Middle frontal gyrus (tissue), 1 donor: ENCODE results near the gene UBE2G2.
"Not testable (repeated sequence)": the region's sequence is repeated elsewhere in the genome, so short reads cannot be mapped to it uniquely, and the experiment has no call there.

Experiments used
- DNase-seq: peaks from one replicate; pipeline ENCODE4 v3.0.0-alpha.2; 2015; ENCODE audit warnings: low spot score; ENCODE audit errors: extremely low spot score

The UBE2G2 gene

DNA sequence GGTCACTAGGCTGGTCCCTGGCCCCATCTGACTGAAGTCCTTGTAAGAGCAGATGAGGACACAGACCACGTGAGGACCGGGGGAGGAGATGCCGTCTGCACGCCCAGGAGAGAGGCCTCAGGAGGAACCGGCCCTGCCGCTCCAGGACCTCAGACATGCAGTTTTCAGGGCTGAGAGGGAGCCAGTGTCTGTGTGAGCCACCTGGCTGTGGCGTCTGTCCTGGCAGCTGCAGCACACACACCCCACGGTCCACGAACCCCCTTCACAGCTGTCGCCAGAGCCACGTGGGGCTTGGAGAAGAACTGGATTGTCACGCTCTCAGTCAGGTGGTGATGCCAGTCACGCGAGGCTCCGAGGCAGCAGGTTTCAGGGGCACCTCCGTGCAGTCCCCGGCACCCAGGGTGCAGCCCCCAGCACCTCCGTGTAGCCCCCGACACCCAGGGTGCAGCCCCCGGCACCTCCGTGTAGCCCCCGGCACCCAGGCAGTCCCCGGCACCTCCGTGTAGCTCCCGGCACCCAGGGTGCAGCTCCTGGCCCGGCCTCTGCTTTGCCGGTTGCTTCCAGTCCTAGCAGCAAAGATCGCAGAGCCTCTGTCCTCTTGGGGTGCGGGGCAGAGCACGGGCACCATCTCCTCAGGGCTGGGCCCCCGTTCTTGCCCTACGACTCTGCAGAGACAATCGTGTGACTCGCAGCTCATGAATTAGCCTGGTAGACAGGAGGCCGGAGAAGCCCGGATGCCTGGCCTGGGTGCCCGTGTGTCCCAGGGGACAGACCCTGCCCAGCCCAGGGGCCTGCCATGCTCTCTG, 35.2 kb upstream of the UBE2G2 start:
- DNase-seq = no peak

GRCh38 chr21:44836349-44836665, 34.7 kb upstream of the UBE2G2 start:
- DNase-seq = no peak

GRCh38 chr21:44835647-44835973, 34.0 kb upstream of the UBE2G2 start:
- DNase-seq = no peak

DNA sequence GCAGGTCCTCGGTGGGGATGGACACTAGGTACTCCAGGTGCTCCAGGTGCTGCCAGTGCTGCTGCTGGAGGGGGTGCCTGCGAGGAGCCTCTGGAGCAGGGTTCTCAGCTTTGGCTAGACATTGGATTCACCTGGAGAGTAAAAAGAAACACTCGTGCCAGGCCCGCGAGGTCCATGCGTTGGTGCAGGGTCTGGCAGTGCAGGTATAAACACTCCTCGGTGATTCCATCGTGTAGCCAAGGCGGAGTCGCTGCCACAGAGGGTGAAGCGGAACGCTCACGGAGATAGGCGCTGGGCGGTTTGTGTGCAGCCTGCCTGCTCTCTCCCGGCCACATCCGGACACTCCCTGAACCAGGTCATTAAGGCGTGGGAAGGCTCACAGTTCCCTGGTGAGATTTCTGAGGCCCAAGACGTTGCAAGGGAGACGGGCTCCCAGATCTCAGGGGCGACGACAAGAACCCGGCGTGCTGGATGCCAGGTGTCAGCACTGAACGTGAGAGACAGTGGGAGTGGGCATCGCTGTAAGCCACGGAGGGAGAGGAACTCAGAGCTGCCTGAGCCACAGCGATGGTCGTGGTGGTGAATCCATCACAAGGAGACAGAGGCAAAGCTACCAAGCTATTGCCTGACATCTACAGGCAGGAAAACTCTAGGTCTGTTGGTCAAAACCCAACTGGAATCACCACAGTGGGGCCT, 33.5 kb upstream of the UBE2G2 start:
- DNase-seq = no peak

DNA sequence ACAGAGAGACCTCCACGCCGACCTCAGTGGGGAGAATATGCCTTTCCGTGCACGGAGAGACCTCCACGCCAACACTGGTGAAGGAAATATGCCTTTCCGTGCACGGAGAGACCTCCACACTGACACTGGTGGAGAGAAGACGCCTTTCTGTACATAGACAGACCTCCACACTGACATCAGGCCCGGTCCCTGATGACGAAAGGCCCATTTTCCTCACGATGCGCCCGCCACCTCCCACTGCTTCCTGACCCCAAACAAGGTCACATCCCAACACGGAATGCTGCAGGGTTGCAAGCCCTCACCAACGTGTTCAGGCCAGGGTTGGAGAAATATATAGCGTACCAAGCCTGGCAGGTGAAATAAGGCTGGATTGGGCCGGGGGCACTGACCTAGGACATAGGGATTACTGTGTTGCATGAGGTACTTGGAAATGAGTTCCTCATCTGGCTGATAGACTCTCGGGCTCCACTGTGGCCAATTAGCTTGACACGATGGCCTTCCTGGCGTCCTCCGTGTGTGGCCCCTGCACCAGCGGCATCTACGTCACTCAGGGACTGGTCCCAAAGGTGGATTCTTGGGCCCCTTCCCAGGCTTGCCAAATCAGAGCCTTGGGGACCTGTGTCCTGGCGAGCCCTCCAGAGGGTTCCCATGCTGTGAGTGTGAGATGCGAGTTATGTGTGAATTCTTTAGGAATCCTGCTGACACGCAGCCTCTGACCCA, 32.8 kb upstream of the UBE2G2 start:
- DNase-seq = no peak

DNA sequence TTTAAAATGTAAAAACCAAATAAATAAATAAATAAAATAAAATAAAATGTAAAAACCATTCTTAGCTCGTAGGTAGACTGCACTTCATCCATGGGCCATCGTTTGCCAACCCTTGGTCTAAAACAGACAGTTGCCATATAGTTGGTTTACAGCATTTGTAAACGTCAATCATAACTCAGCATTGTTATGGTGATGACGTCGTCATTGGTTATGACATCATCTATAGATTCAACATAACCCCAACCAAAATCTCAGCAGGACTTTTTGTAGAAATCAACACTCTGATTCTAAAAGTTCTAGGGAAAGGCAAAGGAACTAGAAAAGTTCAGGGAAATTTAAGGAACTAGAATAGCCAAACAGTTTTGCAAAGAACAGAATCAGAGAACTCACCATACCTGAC, 32.0 kb upstream of the UBE2G2 start:
- no peak for DNase-seq

DNA sequence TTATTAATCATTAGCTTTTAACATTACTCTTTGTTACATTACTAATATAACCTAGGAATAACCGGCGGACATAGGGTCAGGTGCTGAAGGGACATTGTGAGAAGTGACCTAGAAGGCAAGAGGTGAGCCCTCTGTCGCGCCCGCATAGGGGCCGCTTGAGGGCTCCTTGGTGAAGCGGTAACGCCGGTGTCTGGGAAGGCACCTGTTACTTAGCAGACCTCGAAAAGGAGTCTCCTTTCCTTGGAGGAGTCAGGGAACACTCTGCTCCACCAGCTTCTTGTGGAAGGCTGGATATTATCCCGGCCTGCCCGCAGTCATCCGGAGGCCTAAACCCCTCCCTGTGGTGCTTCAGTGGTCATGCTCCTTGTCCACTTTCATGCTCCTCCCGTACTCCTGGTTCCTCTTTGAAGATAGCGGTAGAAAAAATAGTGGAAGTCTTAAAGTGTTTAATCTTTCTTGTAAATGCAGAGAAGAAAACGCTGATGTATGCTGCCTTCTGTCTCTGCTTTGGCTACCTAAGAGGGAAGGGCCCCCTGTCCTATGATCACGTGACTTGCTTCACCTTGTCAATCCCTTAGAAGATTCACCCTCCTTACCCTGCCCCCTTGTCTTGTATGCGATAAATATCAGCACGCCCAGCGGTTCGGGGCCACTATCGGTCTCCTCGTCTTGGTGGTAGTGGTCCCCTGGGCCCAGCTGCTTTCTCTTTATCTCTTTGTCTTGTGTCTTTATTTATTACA, 31.1 kb upstream of the UBE2G2 start:
- DNase-seq = not testable (repeated sequence)

DNA sequence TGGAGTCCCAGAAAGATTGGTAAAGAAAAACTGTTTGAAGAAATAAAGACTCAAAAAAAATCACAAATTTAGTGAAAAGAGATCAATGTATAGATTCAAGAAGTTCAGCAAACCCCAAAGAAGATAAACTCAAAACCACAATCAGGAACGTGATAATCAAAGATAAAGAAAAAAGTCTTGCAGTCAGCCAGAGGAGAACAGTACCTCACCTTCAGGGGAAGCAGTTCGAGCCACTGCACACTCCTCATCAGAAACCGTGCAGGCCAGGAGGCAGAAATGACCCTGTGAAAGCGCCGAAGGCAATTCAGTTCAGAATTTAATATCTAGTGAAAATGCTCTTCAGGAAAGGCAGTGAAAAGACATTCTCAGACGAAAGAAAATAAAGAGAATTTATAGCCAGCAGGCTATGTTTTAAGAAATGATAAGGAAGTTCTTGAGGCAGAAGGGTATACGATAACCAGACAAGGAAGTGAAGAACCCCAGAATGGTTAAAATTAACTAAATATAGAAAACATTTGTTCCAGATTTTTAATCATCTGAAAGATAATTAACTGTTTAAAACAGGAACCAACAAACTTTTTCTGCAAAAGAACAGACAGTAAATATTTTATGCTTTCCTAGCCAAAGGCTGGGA, 29.7 kb upstream of the UBE2G2 start:
- no peak for DNase-seq

DNA sequence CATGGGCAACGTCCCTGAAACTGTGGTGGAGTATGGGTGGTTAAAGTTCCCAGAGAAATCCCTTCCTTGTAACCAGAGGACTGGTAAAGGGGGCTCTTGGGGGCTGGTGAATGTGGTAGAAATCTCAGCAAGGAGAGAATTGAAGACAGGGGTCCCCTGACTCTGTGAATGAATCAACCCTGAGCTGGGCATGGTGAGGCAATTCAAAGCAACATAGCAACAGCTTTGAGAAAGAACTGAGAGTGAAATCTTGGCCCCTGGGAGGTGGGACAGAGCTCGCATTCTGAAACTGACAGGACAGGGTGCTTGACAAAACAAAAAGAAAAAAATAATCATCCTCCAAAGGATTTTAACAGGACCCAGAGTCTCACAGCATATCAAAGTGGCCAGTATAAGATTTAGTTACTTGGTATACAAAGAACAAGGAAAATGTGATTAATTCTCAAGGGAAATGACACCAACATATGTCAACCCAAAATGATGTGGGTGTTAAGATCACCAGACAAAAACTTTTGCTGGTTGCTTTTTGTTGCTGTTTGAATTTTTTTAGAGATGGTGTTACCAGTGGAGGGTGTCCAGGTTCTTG, 28.0 kb upstream of the UBE2G2 start:
- no peak for DNase-seq

- no peak for DNase-seq
Observed at GRCh38 chr21:44828362-44829056, 26.9 kb upstream of the UBE2G2 start.

DNA sequence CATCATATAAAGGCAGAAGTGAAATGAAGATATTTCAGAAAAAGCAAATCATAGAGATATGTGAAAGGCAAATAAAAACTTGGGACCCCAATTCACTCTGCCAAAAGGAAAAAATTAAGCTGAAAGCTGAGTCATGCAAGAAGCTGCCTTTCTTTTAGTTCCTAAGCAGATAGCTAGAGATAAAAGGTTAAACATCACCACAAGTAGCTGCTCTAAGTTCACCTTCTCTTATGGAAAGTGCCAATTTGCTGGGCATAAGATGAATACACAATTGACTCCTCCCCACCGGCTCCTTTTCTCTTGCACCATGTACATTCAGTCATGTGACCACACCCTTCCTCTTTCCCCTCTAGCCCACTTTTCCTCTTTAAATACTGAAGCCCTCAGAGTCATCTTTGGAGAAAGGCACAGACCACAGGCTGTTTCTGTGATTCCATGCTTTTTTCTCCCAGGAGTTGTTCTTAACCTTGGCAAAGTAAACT, 21.6 kb upstream of the UBE2G2 start:
- DNase-seq = no peak

DNA sequence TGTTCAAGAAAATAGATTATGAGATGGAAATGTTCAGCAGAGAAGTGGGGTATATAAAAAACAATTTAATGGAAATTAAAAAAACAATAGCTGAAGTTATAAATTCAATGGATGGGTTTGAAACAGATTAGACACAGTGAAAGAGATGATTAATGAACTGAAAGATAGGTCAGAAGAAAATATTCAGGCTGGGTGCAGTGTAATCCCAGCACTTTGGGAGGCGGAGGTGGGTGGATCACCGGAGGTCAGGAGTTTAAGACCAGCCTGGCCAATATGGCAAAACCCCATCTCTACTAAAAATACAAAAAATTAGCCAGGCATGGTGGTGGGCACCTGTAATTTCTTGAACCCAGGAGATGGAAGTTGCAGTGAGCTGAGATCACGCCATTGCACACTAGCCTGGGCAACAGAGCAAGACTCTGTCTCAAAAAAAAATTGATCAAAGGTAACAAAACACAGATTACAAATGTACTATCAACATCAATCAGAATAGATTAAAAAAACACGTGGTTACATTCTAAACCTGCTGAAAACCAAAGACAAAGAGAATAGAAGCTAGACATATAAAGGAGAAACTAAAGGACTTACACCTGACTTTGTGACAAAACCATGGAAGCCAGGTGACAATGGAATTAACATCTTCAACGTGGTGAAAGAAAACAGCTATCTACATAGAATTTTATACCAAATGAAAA, 21.0 kb upstream of the UBE2G2 start:
- no peak for DNase-seq

DNA sequence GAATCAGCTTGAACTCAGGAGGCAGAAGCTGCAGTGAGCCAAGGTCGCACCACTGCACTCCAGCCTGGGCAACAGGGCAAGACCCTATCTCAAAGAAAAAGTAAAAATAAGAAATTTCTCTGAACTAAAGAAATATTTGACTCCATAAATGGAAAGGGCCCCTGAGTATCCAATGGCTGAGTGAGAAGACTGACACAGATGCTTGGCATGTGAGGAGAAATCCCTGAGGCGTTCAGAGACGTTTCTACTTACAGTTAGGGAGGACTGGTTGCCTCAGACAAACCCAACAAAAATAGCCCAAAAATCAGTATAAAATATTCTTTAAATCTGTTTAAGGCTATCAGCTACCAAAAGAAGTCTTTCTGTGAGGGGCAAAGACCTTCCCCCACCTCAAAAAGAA, 19.2 kb upstream of the UBE2G2 start:
- no peak for DNase-seq

DNA sequence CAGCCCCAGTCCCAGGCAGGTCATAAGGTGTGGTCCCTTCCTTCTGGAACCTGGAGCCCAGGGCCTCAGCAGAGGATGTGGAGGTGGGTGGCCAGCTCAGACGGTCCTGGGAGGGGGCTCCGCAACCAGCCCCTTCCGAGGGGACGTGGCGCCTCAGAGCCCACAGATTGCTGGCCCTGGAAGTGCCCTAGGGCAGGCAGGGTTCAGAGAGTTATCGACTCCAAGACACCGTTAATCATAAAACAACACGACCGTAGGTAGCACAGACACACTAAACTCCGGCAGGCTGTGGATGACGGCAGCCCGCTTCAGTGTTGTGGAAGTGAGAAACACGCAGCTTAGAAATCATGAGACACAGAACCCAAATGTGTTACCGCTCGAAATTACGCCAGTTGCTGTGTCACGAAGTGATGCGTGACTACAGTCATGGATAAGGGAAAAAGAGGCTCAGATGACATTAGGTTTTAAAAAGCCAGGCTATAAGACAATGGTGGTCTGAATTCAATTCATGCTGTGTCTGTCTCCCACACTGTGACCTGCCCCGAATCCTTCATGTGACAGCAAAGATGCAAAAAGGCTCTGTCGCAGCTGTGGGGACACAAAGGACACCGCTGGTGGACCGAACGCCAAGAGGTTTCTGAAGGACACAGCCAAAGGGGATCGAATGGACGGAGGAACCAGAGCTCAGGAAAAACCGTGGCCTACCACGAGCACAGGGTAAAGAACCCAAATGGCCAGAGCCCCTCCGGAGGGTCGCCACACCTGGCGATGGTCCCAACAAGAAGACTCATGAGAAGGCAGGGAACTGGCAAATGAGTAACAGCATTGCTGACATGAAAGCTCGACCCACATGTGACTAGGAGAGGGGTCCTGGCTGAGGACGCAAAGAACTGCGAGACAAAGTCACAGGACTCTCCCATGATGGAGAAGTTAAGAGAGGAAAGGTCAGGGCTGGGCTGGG, 17.9 kb upstream of the UBE2G2 start:
- DNase-seq = no peak

- DNase-seq = no peak
Observed at GRCh38 chr21:44818640-44819011, 17.0 kb upstream of the UBE2G2 start.

- DNase-seq = peak; percentile 65
Observed at GRCh38 chr21:44817914-44818639, 16.5 kb upstream of the UBE2G2 start, which contains the start of gene SUMO3. Gene SUMO3 (minus strand): TSS chr21:44818062. CDS start chr21:44817968, 94 bp downstream.

DNA sequence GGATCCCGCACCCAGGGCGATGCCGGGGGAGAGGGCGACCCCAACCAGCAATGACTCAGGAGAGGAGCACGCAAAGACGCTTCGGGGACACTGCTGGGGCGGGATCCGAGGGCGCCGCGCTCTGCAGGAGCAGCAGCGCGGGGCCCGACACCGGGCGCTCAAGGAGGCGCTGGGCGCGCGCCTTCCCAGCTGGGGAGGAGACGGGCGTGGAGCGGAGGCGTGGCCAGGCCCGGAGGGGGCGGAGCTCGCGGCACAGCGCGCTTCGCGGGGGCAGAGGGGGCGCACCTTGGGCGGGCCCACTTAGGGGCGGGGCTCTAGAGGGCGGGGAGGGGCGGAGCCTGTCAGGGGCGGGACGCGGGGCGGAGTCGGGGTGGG, 15.9 kb upstream of the UBE2G2 start:
- DNase-seq = peak; percentile 72
